GM12878 (cell line): ENCODE results near the gene KLF9. TPM values are rescaled to one million over a fixed set of nuclear protein-coding genes. Genes with fewer than 3 reads are reported as not detected.

Experiments used
- ATAC-seq: fragments of 200-7000 bp; cut with Tn5 transposase; 3 replicates; pipeline ENCODE4 v1.9.1; 2020; ENCODE audit warnings: mild to moderate bottlenecking, moderate library complexity
- Bru-seq: library from RNA; stranded (reverse); fragments of 400-500 nt; gene quantifications from one replicate; lab custom pipeline; 2021; lab: Mats Ljungman, UMichigan
- BruChase-seq, 2 experiments: library from RNA; stranded (reverse); fragments of 400-500 nt; gene quantifications; one replicate each; lab custom pipeline; 2021; lab: Mats Ljungman, UMichigan
- BruUV-seq: library from RNA; stranded (reverse); fragments of 400-500 nt; replicated peaks from 2 replicates; lab custom pipeline; 2021; lab: Mats Ljungman, UMichigan
- CTCF ChIA-PET: fragments of 300-600 bp; sonication (Branson Sonifier 250); formaldehyde crosslinking; extraction: SDS; loops from one replicate; lab custom pipeline; 2021; ENCODE audit warnings: inconsistent platforms; lab: Yijun Ruan, JAX
- POLR2A ChIA-PET: fragments of 350-600 bp; formaldehyde crosslinking; extraction: SDS; loops from one replicate; lab custom pipeline; 2021; ENCODE audit warnings: inconsistent platforms; lab: Charles Lee
- RAD21 ChIA-PET: fragments of 300-600 bp; sonication (Branson Sonifier 250); formaldehyde crosslinking; loops from one replicate; lab custom pipeline; 2023; ENCODE audit warnings: antibody characterized with exemption; ENCODE audit not compliant: unreplicated experiment; lab: Charles Lee
- SMC1A ChIA-PET: fragments of 300-600 bp; sonication (Branson Sonifier 250); formaldehyde crosslinking; loops from one replicate; lab custom pipeline; 2023; ENCODE audit not compliant: unreplicated experiment, uncharacterized antibody; lab: Charles Lee
- DNase-seq: peaks from one replicate; pipeline ENCODE4 v3.0.0-alpha.2; 2011; ENCODE audit warnings: low read depth, low spot score
- FAIRE-seq: peaks from 3 replicates; lab custom pipeline; 2011; peaks lifted over from hg19 to GRCh38; lab: Jason Lieb, UNC
- H2AFZ ChIP-seq: 2 replicates; pipeline ENCODE4 v1.6.0; 2011; ENCODE audit warnings: low read depth, low read length, control low read depth; ENCODE audit not compliant: control insufficient read depth
- H3K27ac ChIP-seq: 2 replicates; pipeline ENCODE4 v1.5.1; 2011; ENCODE audit warnings: control low read depth; ENCODE audit not compliant: control insufficient read depth, insufficient read depth
- H3K27me3 ChIP-seq, 2 experiments: replicated peaks in 1 of 2; 2 replicates each; pipeline versions ENCODE4 v1.6.0 to v1.6.1; 2011; ENCODE audit warnings: low read length in 1 of 2; ENCODE audit not compliant: control insufficient read depth in 2 of 2, insufficient read depth in 2 of 2
- H3K36me3 ChIP-seq, 2 experiments: 2 replicates each; pipeline ENCODE4 v1.5.1; 2011; ENCODE audit warnings: low read length in 1 of 2; ENCODE audit not compliant: control insufficient read depth in 2 of 2, insufficient read depth in 2 of 2
- H3K4me1 ChIP-seq: 2 replicates; pipeline ENCODE4 v1.6.1; 2011; ENCODE audit warnings: mild to moderate bottlenecking, low read length, moderate library complexity, mixed read lengths; ENCODE audit not compliant: control insufficient read depth, insufficient read depth
- H3K4me2 ChIP-seq: 2 replicates; pipeline ENCODE4 v1.6.0; 2011; ENCODE audit warnings: control low read depth; ENCODE audit not compliant: control insufficient read depth, insufficient read depth
- H3K4me3 ChIP-seq: fragments of 200-600 bp; sonication (generic); 2 replicates; pipeline ENCODE4 v1.5.1; 2016
- H3K79me2 ChIP-seq: 2 replicates; pipeline ENCODE4 v1.6.0; 2011; ENCODE audit warnings: low read length; ENCODE audit not compliant: control insufficient read depth, insufficient read depth
- H3K9ac ChIP-seq: 2 replicates; pipeline ENCODE4 v1.8.0; 2011; ENCODE audit warnings: low read length, control low read depth, mixed read lengths; ENCODE audit not compliant: control insufficient read depth, insufficient read depth
- H3K9me3 ChIP-seq: replicated peaks from 3 replicates; pipeline ENCODE4 v1.5.1; 2011; ENCODE audit warnings: mild to moderate bottlenecking, low read length; ENCODE audit not compliant: control insufficient read depth, insufficient read depth
- H4K20me1 ChIP-seq: 2 replicates; pipeline ENCODE4 v1.6.0; 2011; ENCODE audit not compliant: control insufficient read depth, insufficient read depth
- EZH2 ChIP-seq: IDR thresholded peaks from 2 replicates; pipeline ENCODE4 v1.6.1; 2012; ENCODE audit warnings: low read depth, mild to moderate bottlenecking, control low read depth, inconsistent platforms, low read length, borderline replicate concordance; ENCODE audit not compliant: control insufficient read depth
- HSF1 ChIP-seq: fragments of 150-350 bp; IDR thresholded peaks from 2 replicates; pipeline ENCODE4 v1.6.1; 2014; ENCODE audit warnings: mild to moderate bottlenecking, low read depth, low read length
- MAX ChIP-seq: IDR thresholded peaks from 2 replicates; pipeline ENCODE4 v1.6.1; 2012; ENCODE audit warnings: low read depth, low read length, improper control_type of control experiment
- MYC ChIP-seq: IDR thresholded peaks from 2 replicates; pipeline ENCODE4 v1.6.1; 2011; ENCODE audit warnings: mild to moderate bottlenecking, low read length, moderate library complexity, inconsistent platforms; ENCODE audit not compliant: insufficient read depth, insufficient replicate concordance, insufficient read length, severe bottlenecking
- POU2F2 ChIP-seq: IDR thresholded peaks from 3 replicates; pipeline ENCODE4 v1.6.1; 2011; ENCODE audit warnings: low read depth, mild to moderate bottlenecking, low read length, borderline replicate concordance
- RELA ChIP-seq: fragments of 450-650 bp; IDR thresholded peaks from 2 replicates; pipeline ENCODE4 v1.8.0; 2014; ENCODE audit warnings: borderline replicate concordance; ENCODE audit not compliant: partially characterized antibody
- SRF ChIP-seq, 2 experiments: IDR thresholded peaks; 2 replicates each; pipeline ENCODE4 v1.6.1; 2011; ENCODE audit warnings: low read depth in 2 of 2, low read length in 2 of 2, mild to moderate bottlenecking in 1 of 2, moderate library complexity in 1 of 2
- TCF3 ChIP-seq: IDR thresholded peaks from 2 replicates; pipeline ENCODE4 v1.6.1; 2012; ENCODE audit warnings: low read depth, mild to moderate bottlenecking, low read length, borderline replicate concordance; ENCODE audit not compliant: insufficient read depth
- WGBS: methylation state at CpG from one replicate; pipeline ENCODE4 v1.1.6; 2016; ENCODE audit warnings: low lambda C conversion rate; ENCODE audit not compliant: insufficient replicate concordance, insufficient coverage; ENCODE audit errors: missing lambda C conversion rate; 5-methylcytosine and 5-hydroxymethylcytosine counted together
- in situ Hi-C: fragments of 300-500 bp; cut with MboI; formaldehyde crosslinking; loops from 9 replicates; pipeline ENCODE4 v1.14.3; 2018; ENCODE audit warnings: mixed read lengths
- intact Hi-C: fragments of 100-400 bp; cut with micrococcal nuclease; formaldehyde crosslinking; loops from one replicate; pipeline ENCODE4 v1.14.2; 2022; ENCODE audit not compliant: unreplicated experiment
- long read RNA-seq, 2 experiments: library from polyadenylated mRNA; unstranded; transcript quantifications; one replicate each; pipeline ENCODE4 v2.0.0, GENCODE V29; 2019 to 2020
- polyA minus RNA-seq, 3 experiments: library from RNA; depleted of rRNA, polyadenylated mRNA; stranded (reverse); fragments of >200 nt; gene quantifications; 2 replicates each; pipeline ENCODE4 v1.2.3, GENCODE V29; 2011
- polyA plus RNA-seq, 11 experiments: library from polyadenylated mRNA; depleted of rRNA in 4 of 11; unstranded in 6 of 11; stranded (reverse) in 5 of 11; fragments of >200 nt; fragmentation: Nextera tagmentation in 4 of 11; fragmentation: Illumina TruSeq in 1 of 11; extraction: Ambion mirVana in 4 of 11; extraction: Trizol in 1 of 11; gene quantifications; 1 replicate in 1 of 11; 2 replicates in 10 of 11; pipeline versions ENCODE4 v1.2.1 to v1.2.3, GENCODE V29; 2011 to 2016; ENCODE audit warnings: inconsistent platforms in 2 of 11, missing spikeins in 2 of 11, low read depth in 1 of 11
- total RNA-seq, 4 experiments: library from RNA; depleted of rRNA in 3 of 4; stranded (reverse); fragments of >200 nt in 3 of 4; fragmentation: Illumina TruSeq in 1 of 4; extraction: Trizol in 1 of 4; gene quantifications; 2 replicates each; pipeline versions ENCODE4 v1.2.1 to v1.2.3, GENCODE V29; 2013 to 2021
- TF ChIP-seq, protein P1 (sequence below): fragments of 450-650 bp; IDR thresholded peaks from 2 replicates; pipeline ENCODE4 v1.6.1; 2016; ENCODE audit warnings: mild to moderate bottlenecking, moderate library complexity, borderline replicate concordance

KLF9 gene
- total RNA-seq (2013; cell fraction: nucleolus; rRNA removed): 4.6 and 5.6 TPM in 2 replicates
- 0.87 and 0.90 TPM in 2 replicates for total RNA-seq (2014; rRNA removed)
- total RNA-seq (2014; rRNA removed; fragmentation: Illumina TruSeq; extraction: Trizol): 0.76 and 1.1 TPM in 2 replicates
- total RNA-seq (2021): 0.95 and 1.1 TPM in 2 replicates
- polyA plus RNA-seq (2011; ENCODE audit: low read depth): 0.80 TPM
- polyA plus RNA-seq (2011; rRNA removed): 0.96 and 1.2 TPM in 2 replicates
- polyA plus RNA-seq (2011; cell fraction: cytosol; rRNA removed): 0.53 and 0.60 TPM in 2 replicates
- polyA plus RNA-seq (2011; cell fraction: nucleus; rRNA removed): 0.39 and 0.48 TPM in 2 replicates
- 1.2 and 1.6 TPM in 2 replicates for polyA plus RNA-seq (2012)
- polyA plus RNA-seq (2014; fragmentation: Illumina TruSeq; extraction: Trizol): 0.96 and 1.2 TPM in 2 replicates
- polyA plus RNA-seq (2014; fragmentation: Nextera tagmentation; extraction: Ambion mirVana): under 1 TPM; 0.35 to 0.53 TPM
- polyA plus RNA-seq (2014; rRNA removed): 0.63 and 0.90 TPM in 2 replicates
- under 1 TPM; 0.09 to 0.10 TPM for polyA plus RNA-seq (2016; fragmentation: Nextera tagmentation; extraction: Ambion mirVana)
- polyA minus RNA-seq (2011; rRNA and poly(A)+ RNA removed): 0.95 and 1.2 TPM in 2 replicates
- 0.31 and 0.40 TPM in 2 replicates for polyA minus RNA-seq (2011; cell fraction: cytosol; rRNA and poly(A)+ RNA removed)
- polyA minus RNA-seq (2011; cell fraction: nucleus; rRNA and poly(A)+ RNA removed): 0.60 and 0.77 TPM in 2 replicates
- percentile 57 among the genes with signal in this experiment for Bru-seq, nascent RNA
- percentile 37 among the genes with signal in this experiment for BruChase-seq, experiment 1, labeled RNA remaining after a 6-hour chase
- percentile 54 among the genes with signal in this experiment for BruChase-seq, experiment 2, labeled RNA remaining after a 2-hour chase
- long read RNA-seq, experiment 1: 0 reads
- long read RNA-seq, experiment 2, partial matches to known transcripts: 0 of 4 reads
- long read RNA-seq, experiment 2, other reads (novel, unspliced or antisense): 4 of 4 reads

DNA sequence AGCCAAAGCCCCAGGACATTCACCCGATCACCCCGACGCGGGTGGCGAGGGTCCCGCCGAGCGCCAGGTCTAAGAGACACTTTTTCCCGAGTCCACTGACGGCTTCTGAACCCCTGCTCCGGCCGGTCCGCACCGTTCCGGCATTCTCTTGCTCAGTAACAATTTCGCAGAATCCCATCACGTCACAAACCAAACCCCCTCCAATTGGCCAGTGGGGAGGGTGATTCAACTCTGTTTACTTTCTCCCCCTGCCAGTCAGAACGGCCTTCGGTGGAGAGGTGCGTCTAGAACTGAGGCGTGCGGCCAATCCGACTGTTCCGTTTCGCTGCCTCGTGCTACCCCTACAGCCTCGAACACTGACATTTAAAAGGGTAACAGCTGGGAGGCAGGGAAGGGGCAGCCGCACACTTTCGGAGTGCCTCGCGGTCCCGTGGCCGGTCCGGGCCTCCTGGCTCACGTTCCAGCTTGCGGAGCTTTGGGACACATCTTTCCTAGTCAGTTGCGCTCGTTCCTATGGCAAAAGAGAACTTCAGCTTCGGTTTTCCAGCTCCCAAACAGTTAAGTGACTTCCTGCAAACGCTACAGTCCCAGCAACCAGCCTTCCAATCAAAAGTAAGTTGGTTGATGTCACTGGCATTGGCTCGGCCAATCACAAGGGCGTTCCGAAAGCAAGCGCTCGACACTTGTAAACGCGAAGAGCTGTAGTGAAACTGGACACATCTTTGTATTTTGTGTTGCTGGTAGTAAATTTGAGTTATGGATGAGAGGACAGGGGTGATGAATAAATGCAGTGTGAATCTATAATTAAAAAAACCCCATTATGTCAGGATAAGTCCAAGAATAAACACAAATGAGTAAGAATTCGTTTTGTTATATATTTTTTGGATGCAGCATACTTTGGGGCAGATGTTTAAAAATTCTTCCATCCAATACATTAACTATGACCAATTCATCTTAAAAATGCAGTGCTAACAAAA is at the start of gene KLF9:
Gene KLF9, minus strand, starts transcription at position 859 of the 977 bp plus-strand sequence. CDS start 1,294 bp downstream, outside the sequence.
- peak within 1 kb of the TSS; percentile 62 for H3K27ac ChIP-seq
- peak within 1 kb of the TSS; percentile 81 for H3K4me3 ChIP-seq
- ATAC-seq (peak; percentile 72), DNase-seq (peak; percentile 80), FAIRE-seq (peak; percentile 83)
- intact Hi-C loops (loop anchor here (5.0 kb wide), 4 partner anchors 72 to 188 kb away; no protein-coding TSS in a partner anchor), in situ Hi-C loops (loop anchor here (25.0 kb wide), 2 partner anchors 1498 to 1777 kb away; partner anchors contain the start of genes ABHD17B and C9orf85)
- 0 out of 2 replicates have a peak, but pooled peaks cover 2% of the 10 kb centered on the region for H3K79me2 ChIP-seq
- no peaks in the 10 kb centered on the region for H3K9me3 ChIP-seq
- H3K4me2 ChIP-seq: peak within 1 kb of the TSS; percentile 100
- H3K4me1 ChIP-seq: peaks cover 21% of the 10 kb centered on the region
- 2% methylated on average over 48 of the region's 48 CpGs for WGBS
- no peaks in the 10 kb centered on the region for H3K36me3 ChIP-seq
- peak within 1 kb of the TSS; percentile 91 for H2AFZ ChIP-seq
- ChIA-PET SMC1A (interaction anchor here (0.7 to 2.0 kb wide), 10 partner anchors 10 to 188 kb away, joined by 3 to 20 read pairs (median 4); no protein-coding TSS in a partner anchor), POLR2A (interaction anchor here (0.5 to 1.3 kb wide), 5 partner anchors 12 to 1344 kb away, joined by 3 to 4 read pairs (median 3); no protein-coding TSS in a partner anchor), RAD21 (interaction anchor here (1.7 to 2.0 kb wide), 2 partner anchors 106 to 188 kb away, joined by 6 to 10 read pairs; no protein-coding TSS in a partner anchor), CTCF (interaction anchor here (0.9 to 1.4 kb wide), 7 partner anchors 12 to 188 kb away, joined by 3 to 4 read pairs (median 4); no protein-coding TSS in a partner anchor)
- no TSS peak for BruUV-seq
- H3K9ac ChIP-seq: peak within 1 kb of the TSS; percentile 51; the same call in 1 of the 2 replicates
- no peaks in the 10 kb centered on the region for H3K27me3 ChIP-seq
- H4K20me1 ChIP-seq: no peaks in the 10 kb centered on the region
- TF ChIP-seq RELA (peak; percentile 44), MYC (no peak), EZH2 (no peak), TCF3 (no peak), HSF1 (no peak), SRF (IDR thresholded peaks at IDR 0.05; ENCODE audit: low read depth in 2 of 2, low read length in 2 of 2) (no peak), MAX (peak; percentile 86), POU2F2 (0 out of 3 replicates have a peak, but pooled peaks have one; percentile 10)
- TF ChIP-seq, protein P1, sequence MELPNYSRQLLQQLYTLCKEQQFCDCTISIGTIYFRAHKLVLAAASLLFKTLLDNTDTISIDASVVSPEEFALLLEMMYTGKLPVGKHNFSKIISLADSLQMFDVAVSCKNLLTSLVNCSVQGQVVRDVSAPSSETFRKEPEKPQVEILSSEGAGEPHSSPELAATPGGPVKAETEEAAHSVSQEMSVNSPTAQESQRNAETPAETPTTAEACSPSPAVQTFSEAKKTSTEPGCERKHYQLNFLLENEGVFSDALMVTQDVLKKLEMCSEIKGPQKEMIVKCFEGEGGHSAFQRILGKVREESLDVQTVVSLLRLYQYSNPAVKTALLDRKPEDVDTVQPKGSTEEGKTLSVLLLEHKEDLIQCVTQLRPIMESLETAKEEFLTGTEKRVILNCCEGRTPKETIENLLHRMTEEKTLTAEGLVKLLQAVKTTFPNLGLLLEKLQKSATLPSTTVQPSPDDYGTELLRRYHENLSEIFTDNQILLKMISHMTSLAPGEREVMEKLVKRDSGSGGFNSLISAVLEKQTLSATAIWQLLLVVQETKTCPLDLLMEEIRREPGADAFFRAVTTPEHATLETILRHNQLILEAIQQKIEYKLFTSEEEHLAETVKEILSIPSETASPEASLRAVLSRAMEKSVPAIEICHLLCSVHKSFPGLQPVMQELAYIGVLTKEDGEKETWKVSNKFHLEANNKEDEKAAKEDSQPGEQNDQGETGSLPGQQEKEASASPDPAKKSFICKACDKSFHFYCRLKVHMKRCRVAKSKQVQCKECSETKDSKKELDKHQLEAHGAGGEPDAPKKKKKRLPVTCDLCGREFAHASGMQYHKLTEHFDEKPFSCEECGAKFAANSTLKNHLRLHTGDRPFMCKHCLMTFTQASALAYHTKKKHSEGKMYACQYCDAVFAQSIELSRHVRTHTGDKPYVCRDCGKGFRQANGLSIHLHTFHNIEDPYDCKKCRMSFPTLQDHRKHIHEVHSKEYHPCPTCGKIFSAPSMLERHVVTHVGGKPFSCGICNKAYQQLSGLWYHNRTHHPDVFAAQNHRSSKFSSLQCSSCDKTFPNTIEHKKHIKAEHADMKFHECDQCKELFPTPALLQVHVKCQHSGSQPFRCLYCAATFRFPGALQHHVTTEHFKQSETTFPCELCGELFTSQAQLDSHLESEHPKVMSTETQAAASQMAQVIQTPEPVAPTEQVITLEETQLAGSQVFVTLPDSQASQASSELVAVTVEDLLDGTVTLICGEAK: no peak
